NOMO-1 treated with dmso at 0.1 percent for 144 hours (cell line): Measurements from ENCODE around the gene SELL.
"Not testable (repeated sequence)": the region's sequence is repeated elsewhere in the genome, so short reads cannot be mapped to it uniquely, and the experiment has no call there.

Experiments
- DNase-seq: peaks from one replicate; lab custom pipeline; 2025; ENCODE audit not compliant: unreplicated experiment; lab: John Stamatoyannopoulos, UW

SELL gene

DNA sequence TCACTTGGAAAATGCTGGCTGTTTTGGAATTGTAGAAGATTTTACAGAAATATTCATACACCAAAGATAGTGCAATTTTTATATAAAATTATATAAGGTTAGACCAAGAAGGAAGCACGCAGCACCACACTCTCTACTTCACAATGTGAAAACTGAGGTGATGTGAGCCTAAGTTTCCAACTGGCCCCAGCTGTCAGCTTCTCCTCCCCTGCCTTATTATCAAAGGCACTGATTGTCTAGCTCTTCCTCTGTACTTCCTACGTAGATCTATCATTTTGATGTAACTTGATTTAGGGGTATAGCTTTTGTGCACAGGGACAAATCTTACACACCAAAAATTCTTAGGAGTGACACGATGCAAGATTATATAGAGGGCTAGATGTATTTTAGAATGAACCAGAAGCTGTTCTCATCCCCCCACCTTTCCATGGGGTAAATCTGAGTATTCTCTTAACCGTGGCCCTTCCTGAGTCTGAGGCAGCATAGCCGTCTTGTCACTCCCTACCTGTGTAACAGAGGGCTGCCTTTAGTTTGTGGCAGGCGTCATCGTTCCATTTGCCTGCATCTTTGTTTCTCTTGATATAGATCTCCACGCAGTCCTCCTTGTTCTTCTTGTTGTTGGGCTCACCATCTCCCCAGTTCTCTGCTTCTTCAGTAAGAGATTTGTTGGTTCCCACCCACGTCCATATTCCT is 3.4 kb downstream of the SELL start:
- no peak for DNase-seq

DNA sequence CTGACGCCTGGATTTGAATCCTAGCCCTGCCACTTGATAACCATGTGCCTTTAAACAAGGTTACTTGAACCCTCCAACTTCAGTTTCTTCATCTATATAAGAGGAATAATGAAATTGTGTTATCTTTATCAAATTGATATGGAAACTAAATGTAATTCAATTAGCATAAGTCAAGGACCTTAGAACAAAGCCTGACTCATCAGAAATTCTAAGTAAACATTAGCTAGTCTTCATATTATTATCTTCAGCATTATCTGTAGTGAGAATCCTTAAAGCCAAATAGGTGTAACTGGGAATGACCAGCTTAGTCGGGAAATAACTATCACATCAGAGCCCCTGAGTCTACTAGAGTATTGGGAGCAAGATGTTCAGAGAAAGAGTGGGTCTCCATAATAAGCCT is 6.6 kb downstream of the SELL start:
- no peak for DNase-seq

DNA sequence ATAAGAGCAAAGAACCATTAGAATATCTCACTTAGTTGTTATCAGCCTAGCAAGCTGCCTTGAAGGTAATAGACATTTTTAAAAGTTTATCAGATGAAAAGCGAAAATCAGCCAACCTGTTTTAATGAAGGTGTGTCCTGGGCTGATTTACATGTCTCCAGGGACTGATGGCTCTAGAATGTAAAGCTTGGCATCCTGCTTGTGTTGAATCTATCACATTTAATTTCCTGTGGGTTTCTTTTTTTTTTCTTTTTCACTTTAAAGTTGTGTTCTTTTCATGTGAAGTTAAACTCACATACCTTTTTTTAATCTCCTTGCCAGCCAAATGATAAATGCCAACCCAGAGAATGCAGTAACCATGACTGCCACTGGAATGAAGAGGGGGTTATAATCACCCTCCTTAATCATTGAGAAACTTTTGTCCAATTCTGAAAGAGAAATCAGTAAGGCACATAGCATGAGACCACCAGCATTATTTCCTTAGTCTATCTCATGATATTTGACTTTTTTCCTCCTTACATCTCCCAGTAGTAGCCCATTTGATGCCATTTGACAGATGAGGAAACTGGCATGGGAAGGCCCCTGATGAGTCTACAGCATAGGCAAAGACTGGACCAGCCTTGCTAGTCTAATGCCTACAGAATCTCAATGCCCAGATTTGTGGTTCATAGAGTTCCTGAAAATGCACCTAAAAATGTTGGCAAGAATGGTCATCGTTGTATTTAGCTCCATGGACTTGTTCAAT is 10.0 kb downstream of the SELL start:
- no peak for DNase-seq

DNA sequence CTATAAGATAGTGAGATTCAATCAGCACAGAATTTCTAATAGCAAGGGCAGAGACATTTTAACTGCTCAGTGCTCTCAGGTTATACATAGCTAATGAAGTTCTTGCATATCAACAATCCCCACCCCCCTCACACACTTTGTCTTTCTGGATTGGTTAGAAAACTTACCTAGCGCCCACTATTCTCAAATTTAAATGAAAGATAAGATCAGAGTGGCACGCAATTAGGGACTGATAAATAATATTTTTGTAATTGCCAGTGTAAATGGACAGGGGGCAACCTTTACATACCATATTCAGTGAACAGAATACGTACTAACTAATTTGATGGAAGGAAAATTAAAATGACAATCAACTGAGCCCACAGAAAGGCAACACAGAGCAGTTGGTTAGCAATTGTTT is 11.7 kb downstream of the SELL start:
- DNase-seq: no peak

DNA sequence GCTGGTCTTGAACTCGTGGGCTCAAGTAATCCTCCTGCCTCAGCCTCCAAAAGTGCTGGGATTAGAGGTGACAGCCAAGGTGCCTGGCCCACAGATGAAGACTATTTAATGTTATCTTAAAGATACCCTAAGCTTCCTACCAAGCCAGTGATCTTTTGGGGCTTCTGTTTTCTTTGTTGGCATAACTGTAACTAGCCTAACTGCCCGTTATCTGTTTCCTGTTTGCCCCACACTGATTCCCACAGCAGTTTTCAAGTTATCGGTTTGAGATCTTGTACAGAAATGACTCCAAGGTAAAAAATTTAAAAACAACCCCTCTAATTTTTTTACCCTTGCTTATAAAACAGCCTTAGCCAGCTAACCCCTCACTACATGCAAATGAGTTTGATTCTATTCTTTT is 12.4 kb downstream of the SELL start:
- no peak for DNase-seq

DNA sequence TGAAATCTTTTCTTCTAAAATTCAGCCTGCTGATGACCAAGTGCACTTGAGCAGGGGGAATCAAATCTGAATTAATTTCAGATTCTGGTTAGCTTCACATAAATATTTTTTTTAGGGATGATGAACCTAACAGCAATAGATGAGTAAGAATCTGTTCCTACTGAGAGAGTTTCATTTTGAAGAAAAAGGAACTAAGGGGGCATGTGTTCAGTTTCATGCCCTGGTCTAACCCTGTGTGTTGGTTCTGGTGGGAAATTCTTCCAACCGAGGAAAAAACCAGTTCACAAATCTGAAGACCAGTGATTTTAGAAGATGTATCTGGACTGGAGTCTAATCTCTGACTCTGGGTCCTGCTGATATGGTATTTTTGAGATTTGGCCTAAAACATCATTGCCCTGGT is 13.7 kb downstream of the SELL start:
- DNase-seq: no peak

DNA sequence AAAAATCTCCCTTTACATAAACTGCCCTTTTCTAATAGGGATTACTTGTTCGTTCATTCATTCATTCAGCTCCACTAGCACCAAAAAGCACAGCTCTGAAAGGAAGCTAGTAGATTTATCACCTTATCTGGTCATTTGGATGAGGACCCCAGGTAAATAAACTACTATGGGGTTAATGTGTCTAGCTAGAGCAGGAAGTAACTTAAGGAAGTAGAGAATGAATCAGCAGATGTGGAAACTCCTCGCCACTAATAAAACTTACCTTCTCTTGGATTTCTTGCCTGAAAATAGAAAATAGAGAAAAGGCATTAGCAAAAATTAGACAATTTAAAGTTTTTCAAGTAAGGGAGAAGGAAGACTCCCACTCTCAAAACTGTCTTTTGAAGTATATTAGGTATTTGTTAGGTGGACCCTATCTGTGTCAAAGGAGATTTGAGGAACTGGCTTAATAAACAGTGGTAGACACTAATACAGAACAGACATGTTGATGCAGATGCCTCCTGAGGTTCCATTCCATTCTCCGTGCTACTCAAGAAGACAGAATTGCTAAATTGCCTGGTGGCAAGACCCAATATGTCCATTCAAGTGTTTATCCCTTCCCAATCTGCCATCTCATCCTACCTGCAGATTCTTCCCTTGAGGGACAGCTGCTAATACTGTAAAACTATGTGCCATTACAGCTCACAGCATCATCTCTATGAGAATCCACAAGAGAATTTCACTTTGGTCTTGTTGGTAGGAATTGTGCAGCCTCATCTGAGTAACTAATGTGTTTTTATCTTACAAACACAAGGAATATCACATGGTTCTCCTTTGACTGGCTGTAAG is 14.9 kb downstream of the SELL start:
- DNase-seq: peak; percentile 26

DNA sequence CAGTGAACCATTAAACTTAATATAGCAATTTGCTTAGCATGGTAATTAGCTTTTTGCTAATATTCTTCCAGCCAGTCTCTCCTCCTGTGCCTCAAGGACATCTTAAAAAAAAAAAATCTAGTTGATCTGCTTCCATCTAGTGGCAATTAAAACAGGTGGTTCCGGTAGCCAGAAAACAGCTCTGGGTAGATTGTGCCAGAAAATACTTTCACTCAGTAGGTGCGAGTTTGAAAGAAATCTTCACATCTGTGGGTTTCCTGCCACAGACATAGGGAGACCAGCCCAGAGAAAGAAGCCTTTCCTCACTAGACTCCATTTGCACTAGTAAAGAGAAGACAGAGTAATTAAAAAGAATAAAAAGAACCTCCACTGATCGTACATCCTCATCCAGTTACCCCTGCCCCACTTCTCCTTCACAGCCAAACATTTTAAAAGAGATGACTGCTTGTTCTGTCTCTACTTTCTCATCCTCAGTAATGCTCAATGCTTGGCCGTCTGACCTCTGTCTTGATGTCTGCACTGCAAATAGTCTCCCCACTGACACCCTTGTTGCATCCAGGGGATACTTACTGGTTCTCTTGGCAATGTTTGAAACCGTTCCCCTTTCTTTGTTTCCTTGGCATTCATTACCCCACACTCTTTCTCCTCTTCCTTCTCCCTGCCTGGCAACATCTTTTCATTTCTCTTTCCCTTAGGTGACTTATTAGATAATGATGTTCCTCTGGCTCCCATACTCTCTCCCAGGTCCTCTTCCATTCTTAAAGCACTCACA is 16.9 kb downstream of the SELL start:
- no peak for DNase-seq

DNA sequence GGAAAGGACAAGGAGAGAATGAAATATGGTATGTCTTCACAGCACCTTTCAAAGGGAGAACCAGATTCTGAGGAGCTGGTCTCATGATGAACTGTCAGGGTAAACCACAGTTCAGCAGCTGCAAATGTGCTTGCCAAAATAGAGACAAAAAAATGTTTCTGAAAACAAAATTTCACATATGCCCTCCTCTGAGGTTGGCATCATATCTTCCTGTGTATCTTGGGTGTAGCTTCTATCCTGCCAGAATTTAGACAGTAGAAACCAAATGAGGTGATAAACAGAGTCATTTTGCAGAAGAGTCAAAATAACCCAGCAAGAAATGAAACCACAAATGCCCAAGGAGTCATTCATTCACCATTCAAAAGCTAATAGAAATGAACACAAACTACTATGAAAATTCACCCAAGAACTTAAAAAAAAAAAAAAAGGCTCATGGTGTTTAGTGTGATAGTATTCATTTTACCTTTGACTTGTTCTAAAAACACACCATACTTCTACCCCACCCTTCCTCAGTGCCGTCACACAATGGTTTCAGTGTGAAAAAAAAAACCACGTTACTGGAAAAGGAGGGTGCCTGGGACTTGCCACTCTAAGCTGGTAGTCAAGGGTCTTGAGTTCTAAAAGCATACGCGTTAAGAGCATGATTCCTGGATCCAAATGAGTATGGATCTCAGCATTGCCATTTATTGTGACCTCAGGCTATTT is 18.5 kb downstream of the SELL start:
- no peak for DNase-seq

DNA sequence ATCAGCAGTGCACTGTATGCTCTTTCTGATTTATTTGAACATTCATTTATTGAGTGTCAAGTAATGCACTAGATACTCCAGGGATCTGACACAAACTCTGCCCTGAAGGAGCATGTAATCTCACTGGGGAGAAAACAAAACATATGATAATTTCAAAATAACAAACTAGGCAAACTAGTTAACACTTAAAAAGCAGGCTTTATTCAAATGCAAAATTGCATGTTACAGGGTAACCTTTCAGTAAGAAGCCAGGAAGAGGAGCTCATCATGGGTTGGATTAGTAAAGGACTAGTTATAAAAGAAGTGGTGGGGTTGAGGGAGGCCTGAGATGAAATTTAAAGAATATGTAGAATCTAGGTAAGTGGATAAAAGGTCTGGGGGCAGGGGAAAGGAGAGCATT is 20.9 kb downstream of the SELL start:
- DNase-seq: no peak

DNA sequence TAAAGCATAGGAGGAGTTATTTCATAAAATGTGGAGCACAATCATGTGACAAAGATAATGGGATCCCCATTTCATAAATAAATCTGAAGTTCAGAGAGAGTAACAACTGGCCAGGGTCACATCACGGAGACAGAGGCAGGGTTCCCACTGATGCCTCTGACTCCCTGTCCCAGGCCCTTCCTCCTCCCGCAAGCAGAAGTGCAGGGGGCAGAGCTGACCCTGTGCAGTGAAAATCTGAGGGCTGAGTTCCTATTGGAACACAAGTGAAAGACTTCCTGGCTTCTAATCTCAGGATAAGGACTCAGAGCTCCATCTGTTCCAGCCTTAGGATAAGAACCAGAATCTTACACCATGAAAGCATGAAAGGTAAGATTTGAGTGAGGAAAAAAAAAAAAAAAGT is 22.0 kb downstream of the SELL start:
- DNase-seq: no peak

DNA sequence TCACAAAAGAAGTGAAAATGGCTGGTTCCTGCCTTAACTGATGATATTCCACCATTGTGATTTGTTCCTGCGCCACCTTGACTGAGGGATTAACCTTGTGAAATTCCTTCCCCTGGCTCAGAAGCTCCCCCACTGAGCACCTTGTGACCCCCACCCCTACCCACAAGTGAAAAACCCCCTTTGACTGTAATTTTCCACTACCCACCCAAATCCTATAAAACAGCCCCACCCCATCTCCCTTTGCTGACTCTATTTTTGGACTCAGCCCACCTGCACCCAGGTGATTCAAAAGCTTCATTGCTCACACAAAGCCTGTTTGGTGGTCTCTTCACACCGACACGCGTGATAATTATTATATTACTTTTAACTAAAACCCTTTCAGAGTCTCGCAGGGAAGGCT is 23.0 kb downstream of the SELL start:
- not testable (repeated sequence) for DNase-seq

DNA sequence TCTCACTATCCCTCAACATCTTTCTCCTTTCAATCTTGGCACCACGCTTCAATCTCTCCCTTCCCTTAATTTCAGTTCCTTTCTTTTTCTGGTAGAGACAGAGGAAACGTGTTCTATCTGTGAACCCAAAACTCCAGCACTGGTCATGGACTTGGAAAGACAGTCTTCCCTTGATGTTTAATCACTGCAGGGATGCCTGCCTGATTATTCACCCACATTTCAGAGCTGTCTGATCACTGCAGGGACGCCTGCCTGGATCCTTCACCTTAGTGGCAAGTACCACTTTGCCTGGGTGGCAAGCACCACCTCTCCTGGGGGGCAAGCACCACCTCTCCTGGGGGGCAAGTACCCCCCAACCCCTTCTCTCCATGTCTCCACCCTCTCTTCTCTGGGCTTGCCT is 27.8 kb downstream of the SELL start:
- no peak for DNase-seq

DNA sequence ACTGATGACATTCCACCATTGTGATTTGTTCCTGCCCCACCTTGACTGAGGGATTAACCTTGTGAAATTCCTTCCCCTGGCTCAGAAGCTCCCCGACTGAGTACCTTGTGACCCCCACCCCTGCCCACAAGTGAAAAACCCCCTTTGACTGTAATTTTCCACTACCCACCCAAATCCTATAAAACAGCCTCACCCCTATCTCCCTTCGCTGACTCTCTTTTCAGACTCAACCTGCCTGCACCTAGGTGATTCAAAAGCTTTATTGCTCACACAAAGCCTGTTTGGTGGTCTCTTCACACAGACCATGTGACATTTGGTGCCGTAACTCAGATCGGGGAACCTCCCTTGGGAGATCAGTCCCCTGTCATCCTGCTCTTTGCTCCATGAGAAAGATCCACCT is 28.3 kb downstream of the SELL start:
- not testable (repeated sequence) for DNase-seq

DNA sequence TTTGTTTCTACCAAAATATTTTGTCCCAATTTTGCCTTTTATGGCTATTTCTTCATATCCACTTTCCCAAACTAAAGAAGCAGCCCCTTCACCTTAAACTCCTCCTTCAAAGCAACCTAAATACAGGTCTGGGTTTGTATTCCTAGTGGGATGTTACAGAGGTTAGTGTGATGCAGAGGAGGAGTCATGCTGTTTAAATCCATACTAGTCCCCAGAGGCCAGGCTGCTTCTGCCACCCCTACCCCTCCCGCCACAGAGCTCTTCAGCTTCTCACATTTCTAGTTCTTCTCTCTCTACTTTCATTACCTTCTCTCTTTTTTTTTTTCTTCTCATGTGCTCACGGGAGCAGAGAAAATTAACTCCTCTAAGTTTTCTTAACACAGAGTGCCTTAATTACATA is 29.3 kb downstream of the SELL start:
- DNase-seq: no peak

DNA sequence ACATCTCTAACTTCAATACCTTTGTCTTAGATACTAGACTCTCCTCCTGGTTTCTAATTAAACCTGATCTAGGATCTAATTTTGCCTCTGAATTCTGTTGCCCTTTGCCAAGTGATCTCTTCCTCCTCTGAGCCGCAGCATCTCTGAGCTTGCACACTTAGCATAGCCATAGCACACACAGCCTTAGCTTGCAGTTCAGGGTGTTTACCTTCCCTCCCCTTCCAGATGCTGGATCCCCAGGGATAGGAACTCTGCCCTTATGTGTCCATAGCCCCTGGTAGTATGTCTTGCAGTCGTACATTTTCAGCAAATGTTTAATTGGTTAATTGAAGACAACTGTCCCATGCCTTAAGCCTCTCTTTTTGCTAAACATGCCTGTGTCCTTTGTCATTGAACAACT is 30.3 kb downstream of the SELL start:
- no peak for DNase-seq

DNA sequence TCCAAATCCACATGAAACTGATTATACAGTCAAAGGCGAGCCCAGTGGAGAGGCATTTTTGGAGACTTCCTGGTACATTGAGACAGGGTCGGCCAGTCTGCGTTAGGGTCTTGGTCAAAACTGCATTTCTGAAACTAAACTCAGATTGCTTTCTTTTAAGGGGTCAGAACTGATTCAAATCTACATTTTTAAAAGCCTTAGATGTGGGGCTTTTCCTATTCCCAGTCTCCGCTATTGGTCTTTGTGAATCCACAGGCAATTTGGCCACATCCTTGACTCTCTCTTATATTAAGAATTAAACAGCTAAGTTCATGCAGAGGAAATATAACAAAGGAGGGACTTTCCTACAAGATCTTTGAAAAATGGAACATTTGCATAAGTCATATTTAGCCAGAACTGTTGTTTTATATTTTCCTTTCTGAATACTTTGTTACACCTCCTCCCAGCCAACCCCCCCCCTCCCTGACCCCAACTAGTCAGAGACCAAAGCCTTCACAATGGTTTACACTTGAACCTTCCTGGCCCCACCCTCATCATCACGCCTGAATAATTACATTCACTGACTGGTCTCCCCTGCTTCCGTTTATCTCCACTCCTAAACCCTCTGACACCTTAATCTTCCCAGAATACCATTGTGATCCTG is 30.9 kb downstream of the SELL start:
- no peak for DNase-seq

DNA sequence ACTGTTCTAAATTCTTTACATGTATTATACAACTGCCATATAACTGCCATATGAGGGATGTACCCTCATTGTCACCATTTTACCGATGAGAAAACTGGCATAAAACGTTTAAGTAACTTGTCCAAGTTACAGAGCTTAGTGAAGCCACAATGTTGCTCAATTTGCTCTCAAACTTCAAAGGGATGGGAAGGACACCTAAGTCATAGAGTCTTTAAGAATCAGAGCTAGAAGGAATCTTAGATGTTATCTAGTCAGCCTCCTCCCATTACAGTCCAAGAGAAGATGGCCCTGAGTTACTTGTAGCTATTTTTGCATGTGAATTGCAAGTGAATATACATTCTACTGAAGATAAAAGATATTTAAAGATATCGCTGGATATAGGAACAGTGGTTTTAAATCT is 31.7 kb downstream of the SELL start:
- DNase-seq: no peak

DNA sequence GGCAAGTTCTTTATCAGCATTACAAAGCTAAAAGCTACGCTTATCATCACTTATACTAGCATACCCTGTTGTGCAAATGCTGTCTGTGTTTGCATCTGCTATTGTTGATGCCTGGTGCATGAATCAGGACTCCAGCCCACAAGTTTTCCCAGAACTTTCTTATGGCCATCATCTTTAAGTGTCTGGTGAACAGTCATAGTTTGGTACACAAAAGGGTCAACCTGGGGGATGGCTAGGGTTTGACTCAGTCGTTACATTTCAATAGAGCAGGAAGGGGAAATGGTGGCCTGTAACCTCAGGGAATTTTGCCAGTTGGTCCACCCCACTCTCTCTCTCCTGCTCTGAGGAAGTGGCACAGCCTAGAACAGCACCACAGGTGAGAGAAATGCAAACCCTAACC is 35.4 kb downstream of the SELL start:
- no peak for DNase-seq

DNA sequence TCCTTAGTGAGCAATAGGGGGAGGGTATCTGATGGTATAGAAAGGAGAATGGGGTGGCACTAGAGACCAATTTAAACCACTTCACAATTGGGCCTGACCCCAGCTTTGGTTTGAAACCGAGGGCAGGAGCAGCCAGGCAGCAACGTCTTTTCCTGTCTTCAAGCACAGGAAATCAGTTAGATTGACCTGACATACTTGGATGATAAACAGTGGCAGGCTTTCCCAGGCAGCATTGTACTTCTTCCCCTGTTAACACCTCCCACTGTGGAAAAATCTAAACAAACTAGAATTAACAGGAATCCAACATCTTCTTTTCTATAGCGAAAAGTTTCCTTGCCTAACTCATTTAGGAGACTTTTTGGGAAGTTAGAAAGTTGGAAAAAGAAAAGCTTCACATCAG is 40.6 kb downstream of the SELL start:
- no peak for DNase-seq
